Nucleus accumbens (tissue), 56 donors: ENCODE data around the gene ELOF1.
"Not testable (repeated sequence)": the region's sequence is repeated elsewhere in the genome, so short reads cannot be mapped to it uniquely, and the experiment has no call there.

Experiments
- DNase-seq, 56 donors: peaks; one replicate each; lab custom pipeline; 2025; lab: John Stamatoyannopoulos, UW

ELOF1 gene

GRCh38 chr19:11558881-11559828 lies at the start of gene ELOF1:
ELOF1 (minus strand) TSS chr19:11559230; CDS start chr19:11554347, 4,883 bp downstream.
- DNase-seq = peak; percentile 64 to 99 (median 96)

DNA sequence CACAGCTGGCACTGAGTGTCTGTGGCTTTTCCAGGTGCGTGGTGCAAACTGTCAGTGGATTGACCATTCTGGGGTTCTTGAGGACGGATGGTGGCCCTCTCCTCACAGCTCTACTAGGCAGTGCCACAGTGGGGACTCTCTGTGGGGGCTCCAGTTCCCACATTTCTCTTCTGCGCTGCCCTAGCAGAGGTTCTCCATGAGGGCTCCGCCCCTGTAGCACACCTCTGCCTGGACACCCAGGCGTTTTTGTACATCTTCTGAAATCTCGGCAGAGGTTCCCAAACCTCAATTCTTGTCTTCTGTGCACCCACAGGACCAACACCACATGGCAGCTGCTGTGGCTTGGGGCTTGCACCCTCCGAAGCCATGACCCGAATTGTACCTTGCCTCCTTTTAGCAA lies 47.5 kb upstream of the ELOF1 start:
- no peak for DNase-seq

DNA sequence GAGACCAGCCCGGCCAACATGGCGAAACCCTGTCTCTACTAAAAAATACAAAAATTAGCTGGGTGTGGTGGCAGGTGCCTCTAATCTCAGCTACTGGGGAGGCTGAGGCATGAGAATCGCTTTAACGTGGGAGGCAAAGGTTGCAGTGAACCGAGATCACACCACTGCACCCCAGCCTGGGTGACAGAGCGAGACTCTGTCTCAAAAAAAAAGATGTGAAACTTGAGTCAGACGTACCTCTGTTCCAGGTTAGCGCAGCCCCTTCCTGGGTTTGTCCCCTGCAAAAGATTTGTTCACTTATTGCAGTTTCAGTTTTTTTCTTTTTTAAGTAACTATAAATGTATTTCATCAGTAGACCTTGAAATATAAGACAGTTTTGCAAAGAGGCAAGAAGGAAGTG lies 40.7 kb upstream of the ELOF1 start:
- DNase-seq = not testable (repeated sequence)

DNA sequence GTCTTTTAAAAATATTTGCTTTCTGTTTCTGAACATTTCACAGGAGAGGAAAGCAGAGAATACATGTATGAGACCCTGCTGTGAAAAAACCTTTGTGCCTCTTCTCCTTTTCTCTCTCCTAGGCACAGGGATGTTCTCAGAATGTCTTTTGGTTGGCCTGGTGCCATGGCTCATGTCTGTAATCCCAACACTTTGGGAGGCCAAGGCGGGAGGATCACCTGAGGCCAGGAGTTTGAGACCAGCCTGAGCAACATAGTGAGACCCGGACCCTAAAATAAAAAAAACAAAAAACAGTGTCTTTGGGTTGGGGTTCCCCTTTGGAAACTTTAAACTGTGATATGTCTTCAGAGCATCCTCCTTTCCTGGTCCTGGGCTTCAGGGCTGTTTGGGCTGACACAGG lies 39.7 kb upstream of the ELOF1 start:
- no peak for DNase-seq

DNA sequence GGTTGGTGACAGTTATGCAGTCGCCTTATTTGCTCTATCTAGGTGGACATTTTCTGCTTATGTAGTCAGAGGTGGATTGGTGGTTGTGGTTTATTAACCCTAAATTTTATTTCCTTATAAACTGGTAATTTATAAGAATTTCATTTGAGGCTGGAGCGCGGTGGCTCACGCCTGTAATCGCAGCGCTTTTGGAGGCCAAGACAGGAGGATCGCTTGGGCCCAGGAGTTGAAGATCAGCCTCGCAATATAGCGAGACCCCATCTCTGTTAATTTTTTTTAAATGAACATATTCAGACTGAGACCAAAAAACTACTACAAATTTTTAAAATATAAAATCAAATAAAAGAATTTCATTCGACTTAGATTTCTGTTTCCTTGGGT lies 39.1 kb upstream of the ELOF1 start:
- DNase-seq = no peak

- DNase-seq = peak; percentile 70 to 99 (median 95)
Measured at GRCh38 chr19:11597202-11598102, 38.4 kb upstream of the ELOF1 start, which contains the start of gene ZNF627. ZNF627 (plus strand) TSS chr19:11597483; CDS start chr19:11597628, 145 bp downstream.

DNA sequence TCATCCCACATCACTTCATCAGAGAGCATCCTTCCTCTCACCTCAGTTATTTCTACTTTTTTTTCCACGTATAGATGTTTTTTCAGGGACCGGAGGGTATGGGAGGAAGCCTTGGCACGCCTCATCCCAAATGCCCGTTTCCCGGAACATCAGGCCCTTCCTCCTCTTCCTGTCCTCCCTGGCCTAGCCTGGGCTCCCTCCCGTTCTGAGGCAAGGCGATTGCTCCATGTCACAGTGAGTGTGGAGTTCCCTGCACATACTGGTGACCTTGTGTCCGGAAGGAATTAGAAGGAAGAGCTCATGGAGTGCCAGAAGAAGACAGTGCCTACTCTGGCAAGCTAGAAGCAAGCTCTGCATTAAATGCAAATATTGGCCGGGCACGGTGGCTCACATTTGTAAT lies 37.1 kb upstream of the ELOF1 start:
- DNase-seq = no peak

- DNase-seq = no peak
Measured at GRCh38 chr19:11594084-11594483, 35.1 kb upstream of the ELOF1 start.

DNA sequence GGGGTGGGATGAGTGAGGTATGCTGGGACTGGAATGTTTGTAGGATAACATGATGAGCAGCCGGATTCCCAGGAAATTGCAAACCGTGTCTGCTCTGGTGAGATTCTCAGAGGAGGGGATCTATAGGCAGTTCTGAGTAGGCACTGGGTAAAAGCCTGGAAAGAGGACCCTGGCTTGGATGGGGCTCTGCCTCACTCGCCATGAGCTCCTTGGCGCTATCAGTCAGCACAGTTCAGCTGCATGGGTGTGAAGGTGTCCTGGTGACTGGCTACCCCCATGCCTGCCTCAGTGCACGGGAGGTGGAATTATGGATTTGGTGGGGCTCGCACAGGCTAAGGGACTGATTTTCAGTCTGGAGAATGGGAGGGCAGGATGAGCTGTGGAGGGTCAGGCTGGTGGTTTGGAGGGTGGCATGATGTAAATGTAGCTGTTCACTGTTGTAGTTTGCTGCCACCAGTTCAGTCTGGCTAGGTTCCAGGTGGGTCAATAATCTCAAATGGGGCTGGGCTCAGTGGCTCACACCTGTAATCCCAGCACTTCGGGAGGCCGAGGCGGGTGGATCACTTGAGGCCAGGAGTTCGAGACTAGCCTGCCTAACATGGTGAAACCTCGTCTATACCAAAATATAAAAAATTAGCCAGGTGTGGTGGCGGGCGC lies 29.1 kb upstream of the ELOF1 start:
- DNase-seq = peak in 1 of 56 donors; percentile 46

DNA sequence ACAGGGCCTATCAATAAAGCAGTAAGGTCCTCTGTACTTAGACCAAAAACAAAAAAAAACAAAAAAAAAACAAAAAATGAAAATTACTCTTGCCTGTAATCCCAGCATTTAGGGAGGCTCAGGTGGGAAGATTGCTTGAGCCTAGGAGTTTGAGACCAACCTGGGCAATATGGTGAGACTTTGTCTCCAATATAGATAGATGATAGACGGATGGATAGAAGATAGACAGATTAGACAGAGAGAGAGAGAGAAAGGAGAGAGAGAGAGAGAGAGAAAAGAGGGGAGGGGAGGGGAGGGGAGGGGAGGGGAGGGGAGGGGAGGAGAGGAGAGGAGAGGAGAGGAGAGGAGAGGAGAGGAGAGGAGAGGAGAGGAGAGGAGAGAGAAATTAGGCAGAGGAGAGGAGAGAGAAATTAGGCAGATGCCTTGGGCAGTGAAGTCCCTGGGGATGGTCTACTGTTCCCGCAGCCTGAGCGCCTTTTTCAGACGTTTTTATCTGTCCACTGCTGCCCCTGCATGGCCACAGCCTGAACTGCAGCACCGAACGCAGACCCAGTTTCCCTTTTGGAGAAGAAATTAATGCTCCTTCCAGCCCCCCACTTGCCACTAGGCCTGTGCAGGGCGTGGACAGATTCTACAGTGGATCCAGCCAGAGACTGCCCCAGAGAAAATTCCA lies 28.4 kb upstream of the ELOF1 start:
- peak in 50 of 56 donors; percentile 7 to 85 (median 45) for DNase-seq

GRCh38 chr19:11586331-11586730 lies 27.3 kb upstream of the ELOF1 start:
- no peak for DNase-seq

DNA sequence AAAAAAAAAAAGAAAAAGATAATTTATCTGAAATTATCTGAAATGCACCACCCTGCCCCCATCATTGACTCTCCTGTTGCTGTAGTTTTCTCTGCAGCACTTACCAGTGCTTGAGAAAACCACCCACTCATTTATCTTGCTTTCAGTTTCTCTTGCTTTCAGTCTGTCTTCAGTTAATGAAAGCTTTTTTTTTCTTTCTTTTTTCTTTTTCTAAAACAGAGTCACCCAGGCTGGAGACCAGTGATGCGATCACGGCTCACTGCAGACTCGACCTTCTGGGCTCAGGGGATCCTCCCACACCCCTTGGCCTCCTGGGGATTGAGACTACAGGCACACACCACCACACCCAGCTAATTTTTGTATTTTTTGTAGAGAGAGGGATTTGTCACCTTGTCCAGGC lies 22.7 kb upstream of the ELOF1 start:
- no peak for DNase-seq

GRCh38 chr19:11580116-11580515 lies 21.1 kb upstream of the ELOF1 start:
- no peak for DNase-seq

GRCh38 chr19:11578258-11579142 lies 19.5 kb upstream of the ELOF1 start:
- DNase-seq = no peak

DNA sequence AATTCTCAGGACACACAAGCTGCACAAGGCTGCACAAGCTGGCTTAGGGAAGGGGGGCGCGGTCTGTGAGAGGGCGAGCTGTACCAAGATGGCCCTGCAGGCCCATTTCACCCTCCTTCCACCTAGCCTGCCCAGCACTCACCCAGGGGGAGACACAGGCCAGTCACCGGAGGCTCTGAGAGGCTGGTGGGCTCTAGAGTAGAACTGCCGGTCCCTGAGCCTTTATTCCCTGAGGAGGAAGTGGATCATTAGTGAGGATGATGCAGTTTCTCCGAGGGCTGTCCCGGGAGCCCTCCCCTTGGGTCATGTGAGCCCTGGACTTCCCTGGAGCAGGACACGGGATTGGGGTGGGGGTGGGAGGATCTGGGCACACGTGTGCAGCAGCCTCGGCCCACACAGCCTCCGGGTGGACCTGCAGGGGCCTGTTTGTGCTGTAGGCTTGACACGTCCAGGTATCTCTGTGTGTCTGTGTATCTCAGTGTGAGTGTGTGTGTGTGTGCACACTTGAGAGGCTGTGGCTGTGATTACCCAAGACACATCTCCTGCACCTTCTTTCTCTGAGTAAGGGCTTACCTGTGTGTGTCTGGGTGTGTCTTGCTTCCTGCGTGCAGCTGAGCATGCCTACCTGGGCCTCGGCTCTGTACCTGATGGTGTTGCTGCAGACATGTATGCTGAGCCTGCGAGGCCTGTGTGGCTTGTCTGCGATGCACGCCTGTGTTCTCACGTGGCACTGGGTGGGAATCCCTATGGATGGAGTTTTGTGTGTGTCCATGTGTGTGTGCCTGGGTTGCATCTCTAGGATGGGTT lies 18.6 kb upstream of the ELOF1 start, which contains the start of gene ACP5:
Gene ACP5, minus strand, starts transcription at position 195 of the 807 bp plus-strand sequence. CDS start 328 bp downstream, outside the sequence.
- DNase-seq = no peak

DNA sequence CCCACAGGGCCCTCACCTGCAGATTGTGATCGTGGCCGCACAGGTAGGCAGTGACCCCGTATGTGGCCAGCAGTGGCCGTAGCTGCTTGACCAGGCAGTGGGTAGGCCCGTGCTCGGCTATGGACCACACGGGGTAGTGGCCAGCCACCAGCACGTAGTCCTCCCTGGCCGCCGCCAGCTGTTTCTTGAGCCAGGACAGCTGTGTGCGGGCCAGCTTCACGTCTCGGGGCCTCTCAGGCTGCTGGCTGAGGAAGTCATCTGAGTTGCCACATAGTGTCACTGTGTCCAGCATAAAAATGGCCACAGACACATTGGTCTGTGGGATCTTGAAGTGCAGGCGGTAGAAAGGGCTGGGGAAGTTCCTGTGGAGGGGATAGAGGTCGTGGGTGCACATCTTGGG lies 17.2 kb upstream of the ELOF1 start:
- DNase-seq = no peak

DNA sequence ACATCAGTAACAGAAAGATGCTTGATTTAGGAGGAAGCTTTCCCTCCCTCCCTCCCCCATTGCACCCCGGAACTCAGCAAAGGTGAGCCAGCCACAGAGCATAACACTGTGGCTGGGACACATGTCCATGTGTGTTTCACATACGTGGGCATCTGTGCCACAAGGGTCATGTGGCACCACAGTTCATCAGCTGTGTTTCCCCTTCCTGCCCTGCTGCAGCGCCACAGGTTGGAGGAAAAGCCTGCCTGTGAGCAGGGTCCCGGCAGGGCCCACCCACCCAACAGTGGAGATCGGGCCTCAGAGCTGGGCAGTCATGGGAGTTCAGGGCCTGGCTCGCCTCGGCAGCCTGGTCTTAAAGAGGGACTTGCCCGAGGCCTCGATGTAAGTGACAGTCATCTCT lies 15.7 kb upstream of the ELOF1 start:
- no peak for DNase-seq

GRCh38 chr19:11573763-11574162 lies 14.7 kb upstream of the ELOF1 start:
- not testable (repeated sequence) for DNase-seq
